AG04450 (cell line): ENCODE measurements around the gene PIP5K1C. TPM values are rescaled to one million over a fixed set of nuclear protein-coding genes. Genes with fewer than 3 reads are reported as not detected.

Experiments used
- CTCF ChIA-PET: fragments of 300-600, 350-600 bp; formaldehyde crosslinking; extraction: SDS; loops from one replicate; lab custom pipeline; 2022; ENCODE audit warnings: antibody characterized with exemption, inconsistent platforms; lab: Charles Lee
- POLR2A ChIA-PET: fragments of 350-600 bp; formaldehyde crosslinking; extraction: SDS; loops from one replicate; lab custom pipeline; 2021; ENCODE audit warnings: antibody characterized with exemption, inconsistent platforms; lab: Yijun Ruan, JAX
- DNase-seq: peaks from one replicate; pipeline ENCODE4 v3.0.0-alpha.2; 2011; ENCODE audit warnings: low read depth, low spot score
- H3K27ac ChIP-seq: one replicate; pipeline ENCODE4 v1.5.1; 2012; ENCODE audit warnings: low read depth, low read length, control low read depth
- H3K27me3 ChIP-seq: one replicate; pipeline ENCODE4 v1.6.0; 2012; ENCODE audit warnings: low read length; ENCODE audit not compliant: control insufficient read depth, insufficient read depth
- H3K4me3 ChIP-seq: 2 replicates; pipeline ENCODE4 v1.5.1; 2011; ENCODE audit warnings: mild to moderate bottlenecking, low read depth, low read length, control low read depth
- H3K9me3 ChIP-seq: 2 replicates; pipeline ENCODE4 v1.5.1; 2012; ENCODE audit warnings: low read length; ENCODE audit not compliant: control insufficient read depth, insufficient read depth
- polyA plus RNA-seq: library from polyadenylated mRNA; depleted of rRNA; stranded (reverse); fragments of >200 nt; gene quantifications from 2 replicates; pipeline ENCODE4 v1.2.3, GENCODE V29; 2011
- TF ChIP-seq, protein P1 (sequence below): IDR thresholded peaks from 2 replicates; pipeline ENCODE4 v1.5.1; 2011; ENCODE audit warnings: low read depth, low read length, control low read depth, inconsistent platforms

The PIP5K1C gene
- polyA plus RNA-seq, 1 experiment = 10.3 TPM

- no peaks in the 10 kb centered on the region for H3K27me3 ChIP-seq
- TF ChIP-seq, protein P1, sequence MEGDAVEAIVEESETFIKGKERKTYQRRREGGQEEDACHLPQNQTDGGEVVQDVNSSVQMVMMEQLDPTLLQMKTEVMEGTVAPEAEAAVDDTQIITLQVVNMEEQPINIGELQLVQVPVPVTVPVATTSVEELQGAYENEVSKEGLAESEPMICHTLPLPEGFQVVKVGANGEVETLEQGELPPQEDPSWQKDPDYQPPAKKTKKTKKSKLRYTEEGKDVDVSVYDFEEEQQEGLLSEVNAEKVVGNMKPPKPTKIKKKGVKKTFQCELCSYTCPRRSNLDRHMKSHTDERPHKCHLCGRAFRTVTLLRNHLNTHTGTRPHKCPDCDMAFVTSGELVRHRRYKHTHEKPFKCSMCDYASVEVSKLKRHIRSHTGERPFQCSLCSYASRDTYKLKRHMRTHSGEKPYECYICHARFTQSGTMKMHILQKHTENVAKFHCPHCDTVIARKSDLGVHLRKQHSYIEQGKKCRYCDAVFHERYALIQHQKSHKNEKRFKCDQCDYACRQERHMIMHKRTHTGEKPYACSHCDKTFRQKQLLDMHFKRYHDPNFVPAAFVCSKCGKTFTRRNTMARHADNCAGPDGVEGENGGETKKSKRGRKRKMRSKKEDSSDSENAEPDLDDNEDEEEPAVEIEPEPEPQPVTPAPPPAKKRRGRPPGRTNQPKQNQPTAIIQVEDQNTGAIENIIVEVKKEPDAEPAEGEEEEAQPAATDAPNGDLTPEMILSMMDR = no peak
- no peak overlapping the region for H3K27ac ChIP-seq
- DNase-seq = no peak
- POLR2A ChIA-PET = no interaction called here
- H3K9me3 ChIP-seq = no peaks in the 10 kb centered on the region; the same call in 1 of the 2 replicates
- no peak overlapping the region for H3K4me3 ChIP-seq
- CTCF ChIA-PET = interaction anchor here (0.6 kb wide), 1 partner anchor 174 kb away, joined by 3 read pairs; no protein-coding TSS in a partner anchor
Measured at GRCh38 chr19:3639479-3639878, 60.8 kb downstream of the PIP5K1C start.

DNA sequence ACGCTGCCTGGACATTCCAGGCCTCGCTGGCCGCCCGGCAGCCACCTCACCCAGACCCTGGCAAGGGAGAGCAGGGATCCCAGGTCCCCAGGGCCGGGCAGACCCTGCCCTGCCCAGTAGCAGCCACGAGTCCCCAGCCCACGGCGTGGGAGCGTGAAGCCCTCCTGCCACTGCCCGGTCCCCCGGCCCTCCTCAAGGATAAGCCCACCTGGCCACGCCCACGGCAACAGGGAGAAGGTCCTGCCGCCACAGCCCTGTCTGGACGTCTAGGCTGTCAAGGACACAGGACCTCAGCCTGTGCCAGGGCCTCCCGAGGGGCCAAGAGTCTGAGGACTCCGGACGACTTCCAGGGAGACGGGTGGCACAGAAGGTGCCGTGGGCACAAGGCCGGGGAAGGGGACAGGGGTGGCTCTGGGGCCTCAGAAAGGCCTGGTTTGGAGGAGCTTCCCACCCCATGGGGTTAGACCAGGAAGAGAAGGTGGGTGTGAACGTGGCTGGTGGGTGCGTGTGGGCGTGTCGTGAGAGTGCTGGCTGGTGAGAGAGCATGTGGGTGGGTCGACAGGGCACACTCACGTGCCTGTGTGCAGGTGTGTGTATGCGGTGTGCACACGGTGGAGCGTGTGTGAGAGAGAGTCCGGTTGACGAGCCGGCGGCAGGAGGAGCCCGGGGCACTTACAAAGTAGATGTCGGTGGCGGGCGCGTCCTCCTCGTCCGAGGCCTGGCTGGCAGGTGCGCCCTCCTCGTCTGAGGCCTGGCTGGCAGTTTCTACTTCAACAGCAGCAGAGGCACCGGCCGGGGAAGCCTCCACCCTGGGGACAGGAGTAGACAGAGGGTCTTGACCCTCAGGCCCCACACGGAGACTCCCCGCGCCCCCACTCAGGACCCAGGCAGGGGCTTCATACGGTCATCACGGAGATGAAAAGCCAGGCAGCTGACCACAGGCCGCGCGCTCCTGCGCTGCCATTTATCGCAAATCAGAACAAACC lies 61.8 kb downstream of the PIP5K1C start:
- CTCF ChIA-PET = no interaction called here
- no peak overlapping the region for H3K4me3 ChIP-seq

GRCh38 chr19:3637621-3638020 lies 62.6 kb downstream of the PIP5K1C start:
- no peak for DNase-seq
- POLR2A ChIA-PET = no interaction called here

More for the DNA sequence above, 61.8 kb downstream of the PIP5K1C start:
- no peaks in the 10 kb centered on the region; the same call in 1 of the 2 replicates for H3K9me3 ChIP-seq
- no peak for DNase-seq
- POLR2A ChIA-PET = no interaction called here
- H3K27ac ChIP-seq = no peak overlapping the region
- no peaks in the 10 kb centered on the region for H3K27me3 ChIP-seq
- TF ChIP-seq, protein P1 = no peak

DNA sequence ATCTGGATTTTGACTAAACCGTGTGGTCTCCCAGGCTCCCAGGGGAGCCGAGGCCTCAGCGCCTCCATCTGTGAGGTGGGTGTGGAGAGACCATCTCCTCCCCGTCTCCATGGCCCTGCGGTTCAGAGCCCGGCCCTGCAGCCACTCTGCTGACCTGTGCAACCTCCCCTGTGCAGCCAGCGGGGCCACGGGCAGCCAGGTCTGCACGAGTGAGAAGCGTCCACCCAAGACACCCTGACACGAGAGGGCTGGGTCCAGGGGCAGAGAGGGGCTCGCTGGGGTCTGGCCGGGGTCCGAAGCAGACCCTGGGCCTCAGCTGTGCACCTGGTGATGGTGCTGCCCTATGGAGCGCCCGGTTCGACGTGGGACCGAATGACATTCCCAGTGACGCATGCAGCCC lies 63.3 kb downstream of the PIP5K1C start:
- TF ChIP-seq, protein P1 = no peak
- no peaks in the 10 kb centered on the region; the same call in 1 of the 2 replicates for H3K9me3 ChIP-seq
- CTCF ChIA-PET = no interaction called here
- DNase-seq = no peak
- no peak overlapping the region for H3K27ac ChIP-seq
- no peak overlapping the region for H3K4me3 ChIP-seq
- no peaks in the 10 kb centered on the region for H3K27me3 ChIP-seq
- POLR2A ChIA-PET = no interaction called here

More at GRCh38 chr19:3637621-3638020, 62.6 kb downstream of the PIP5K1C start:
- H3K27me3 ChIP-seq = no peaks in the 10 kb centered on the region
- CTCF ChIA-PET = no interaction called here
- TF ChIP-seq, protein P1 = no peak
- no peaks in the 10 kb centered on the region; the same call in 1 of the 2 replicates for H3K9me3 ChIP-seq
- H3K27ac ChIP-seq = no peak overlapping the region
- no peak overlapping the region for H3K4me3 ChIP-seq

DNA sequence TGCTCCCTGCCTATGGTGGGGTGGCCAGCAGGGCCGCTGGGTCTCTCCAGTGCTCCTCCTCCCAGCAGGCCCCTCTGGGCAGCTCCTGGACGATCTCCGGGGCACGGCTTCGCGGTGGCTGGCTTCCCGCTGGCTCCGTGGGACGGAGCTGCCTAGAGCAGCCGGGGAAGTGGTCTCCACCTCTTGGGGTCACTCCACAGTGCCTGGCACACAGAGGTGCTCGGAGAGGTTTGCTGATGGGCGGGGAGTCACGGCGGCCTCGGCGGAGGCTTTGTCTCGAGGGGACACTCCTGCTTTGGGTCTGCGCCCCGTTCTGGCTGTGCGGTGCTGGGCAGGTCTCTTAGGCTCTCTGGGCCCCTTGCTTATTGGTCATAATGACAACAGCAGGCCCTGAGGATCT lies 63.8 kb downstream of the PIP5K1C start:
- TF ChIP-seq, protein P1 = no peak
- POLR2A ChIA-PET = no interaction called here
- no peak for DNase-seq
- H3K9me3 ChIP-seq = no peaks in the 10 kb centered on the region; the same call in 1 of the 2 replicates
- no peak overlapping the region for H3K27ac ChIP-seq
- H3K4me3 ChIP-seq = no peak overlapping the region
- H3K27me3 ChIP-seq = no peaks in the 10 kb centered on the region
- CTCF ChIA-PET = no interaction called here
